GM18870 (cell line): ENCODE measurements around the gene BTBD9.

Experiments used
- ATAC-seq: cut with Tn5 transposase; IDR thresholded peaks from one replicate; pipeline ENCODE4 v1.9.1; 2021; ENCODE audit warnings: moderate library complexity; ENCODE audit not compliant: unreplicated experiment

BTBD9 gene

GRCh38 chr6:38156818-38157565 lies 482.7 kb downstream of the BTBD9 start:
- no peak for ATAC-seq

- ATAC-seq = no peak
Measured at GRCh38 chr6:38155621-38156204, 484.0 kb downstream of the BTBD9 start.

- ATAC-seq = no peak
Measured at GRCh38 chr6:38155144-38155543, 484.6 kb downstream of the BTBD9 start.

GRCh38 chr6:38154731-38155130 lies 485.0 kb downstream of the BTBD9 start:
- ATAC-seq = no peak

GRCh38 chr6:38153798-38154345 lies 485.9 kb downstream of the BTBD9 start:
- ATAC-seq = no peak

DNA sequence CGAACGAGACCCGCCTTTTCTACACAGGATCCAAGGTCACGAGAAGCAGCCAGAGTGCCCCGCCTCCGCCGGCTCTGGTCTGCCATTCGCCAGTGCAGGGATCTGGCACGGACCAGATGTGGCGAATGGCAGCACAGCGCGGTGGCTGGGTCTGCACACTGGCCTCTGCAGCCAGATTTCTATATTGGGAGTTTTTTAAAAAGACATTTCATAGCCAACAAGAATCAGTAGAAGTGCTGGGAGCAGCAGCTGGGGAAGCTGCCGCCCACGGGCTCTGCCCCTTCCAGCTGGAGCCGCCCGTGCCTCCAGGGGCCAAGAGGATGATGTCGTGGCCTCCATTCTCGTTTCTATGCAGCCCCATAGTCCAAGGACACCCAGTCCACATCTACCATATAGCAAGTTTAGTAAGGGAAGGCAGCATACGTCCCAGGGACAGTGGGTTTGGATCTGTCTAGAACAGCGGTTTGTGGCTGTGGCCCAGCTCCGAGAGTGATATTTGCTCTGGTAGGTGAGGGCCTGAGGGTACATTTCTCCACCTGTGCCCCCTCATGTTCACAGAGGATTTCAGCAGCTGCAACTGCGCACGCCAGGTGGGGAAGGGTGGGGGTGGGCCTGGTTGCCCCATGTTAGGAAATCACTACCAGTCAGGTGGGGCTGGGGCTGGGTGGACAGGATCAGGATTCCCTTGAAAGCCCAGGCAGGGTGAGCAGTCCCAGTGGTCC lies 486.5 kb downstream of the BTBD9 start:
- no peak for ATAC-seq

- ATAC-seq = no peak
Measured at GRCh38 chr6:38152620-38153019, 487.1 kb downstream of the BTBD9 start.

- no peak for ATAC-seq
Measured at GRCh38 chr6:38151580-38152500, 487.9 kb downstream of the BTBD9 start.

- no peak for ATAC-seq
Measured at GRCh38 chr6:38150681-38151296, 488.9 kb downstream of the BTBD9 start.

DNA sequence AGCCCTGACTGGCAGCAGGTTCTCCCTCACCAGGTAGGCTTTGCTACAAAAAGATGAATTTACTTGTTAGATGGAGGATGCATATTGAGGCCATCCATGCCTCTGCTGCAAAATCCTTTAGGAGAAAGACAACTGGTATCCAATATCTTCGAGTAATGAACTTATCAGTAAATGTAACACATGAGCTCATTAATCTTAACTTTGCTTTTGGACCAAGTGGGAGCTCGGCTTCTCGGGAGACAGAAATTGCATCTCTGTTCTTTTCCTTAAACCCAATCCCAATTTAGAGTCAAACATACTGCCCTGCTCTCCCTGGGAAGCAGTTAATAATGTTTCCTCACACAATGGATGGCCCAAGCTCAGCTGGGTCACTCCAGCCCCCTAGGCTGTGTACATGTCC lies 489.7 kb downstream of the BTBD9 start:
- ATAC-seq = no peak

DNA sequence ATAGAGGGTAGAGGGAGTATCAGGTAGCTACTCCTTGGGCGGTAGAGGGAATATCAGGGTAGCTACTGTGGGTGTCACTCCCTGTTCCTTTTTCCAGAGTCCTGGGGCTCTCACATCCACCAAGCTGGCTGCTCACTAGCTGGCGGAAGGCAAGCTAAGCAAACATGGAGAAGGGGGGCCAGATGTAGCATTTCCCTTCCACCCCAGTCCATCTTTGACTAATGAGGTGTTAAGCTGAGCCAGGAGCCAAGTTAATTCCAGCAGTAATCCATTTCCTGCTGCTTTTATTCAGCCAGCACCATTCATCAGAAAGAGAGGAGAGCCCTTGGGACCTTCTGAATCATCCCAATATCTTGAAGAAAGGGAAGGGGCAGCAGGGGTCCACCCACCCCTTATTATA lies 490.2 kb downstream of the BTBD9 start:
- no peak for ATAC-seq

GRCh38 chr6:38148606-38149005 lies 491.1 kb downstream of the BTBD9 start:
- ATAC-seq = no peak

- ATAC-seq = no peak
Measured at GRCh38 chr6:38146734-38147027, 493.0 kb downstream of the BTBD9 start.

GRCh38 chr6:38146021-38146733 lies 493.6 kb downstream of the BTBD9 start:
- ATAC-seq = no peak

GRCh38 chr6:38144365-38144945 lies 495.3 kb downstream of the BTBD9 start:
- no peak for ATAC-seq

GRCh38 chr6:38143191-38144150 lies 496.3 kb downstream of the BTBD9 start:
- no peak for ATAC-seq

- ATAC-seq = no peak
Measured at GRCh38 chr6:38142178-38142902, 497.4 kb downstream of the BTBD9 start.

- no peak for ATAC-seq
Measured at GRCh38 chr6:38141716-38142115, 498.0 kb downstream of the BTBD9 start.
